Measurements from ENCODE around the gene SHF.

DNA sequence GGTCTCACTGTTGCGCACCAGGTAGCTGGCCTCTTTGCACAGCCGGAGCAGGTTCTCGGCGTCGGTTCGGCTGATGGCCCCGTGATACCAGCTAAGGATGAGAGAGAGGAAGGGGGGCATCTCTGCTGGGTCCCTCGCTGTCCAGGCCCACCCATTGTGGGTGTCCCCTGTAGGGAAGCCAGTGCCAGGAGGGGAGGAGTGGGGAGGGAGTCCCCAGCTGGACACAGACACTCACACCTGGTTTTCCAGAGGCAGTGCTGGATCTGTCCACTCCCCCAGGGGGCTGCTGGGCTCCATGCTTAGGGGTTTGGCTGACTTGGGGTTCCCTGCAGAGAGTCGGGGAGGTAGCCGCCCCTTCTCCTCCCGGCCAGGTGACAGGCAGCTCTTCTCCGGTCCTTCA, 15.9 kb downstream of the SHF start:
- no peak for TF ChIP-seq EZH2 (IDR thresholded peaks at IDR 0.05; ENCODE audit: insufficient read depth, low read length)
- TF ChIP-seq, protein P1, sequence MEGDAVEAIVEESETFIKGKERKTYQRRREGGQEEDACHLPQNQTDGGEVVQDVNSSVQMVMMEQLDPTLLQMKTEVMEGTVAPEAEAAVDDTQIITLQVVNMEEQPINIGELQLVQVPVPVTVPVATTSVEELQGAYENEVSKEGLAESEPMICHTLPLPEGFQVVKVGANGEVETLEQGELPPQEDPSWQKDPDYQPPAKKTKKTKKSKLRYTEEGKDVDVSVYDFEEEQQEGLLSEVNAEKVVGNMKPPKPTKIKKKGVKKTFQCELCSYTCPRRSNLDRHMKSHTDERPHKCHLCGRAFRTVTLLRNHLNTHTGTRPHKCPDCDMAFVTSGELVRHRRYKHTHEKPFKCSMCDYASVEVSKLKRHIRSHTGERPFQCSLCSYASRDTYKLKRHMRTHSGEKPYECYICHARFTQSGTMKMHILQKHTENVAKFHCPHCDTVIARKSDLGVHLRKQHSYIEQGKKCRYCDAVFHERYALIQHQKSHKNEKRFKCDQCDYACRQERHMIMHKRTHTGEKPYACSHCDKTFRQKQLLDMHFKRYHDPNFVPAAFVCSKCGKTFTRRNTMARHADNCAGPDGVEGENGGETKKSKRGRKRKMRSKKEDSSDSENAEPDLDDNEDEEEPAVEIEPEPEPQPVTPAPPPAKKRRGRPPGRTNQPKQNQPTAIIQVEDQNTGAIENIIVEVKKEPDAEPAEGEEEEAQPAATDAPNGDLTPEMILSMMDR (IDR thresholded peaks at IDR 0.05; ENCODE audit: insufficient read depth, low read depth, low read length): no peak
